HEK293T (cell line): Measurements from ENCODE around the gene RETREG3.

ENCODE experiments used
- ARNT ChIP-seq: fragments of 450-650 bp; IDR thresholded peaks from 2 replicates; pipeline ENCODE4 v1.6.1; 2017; ENCODE audit warnings: mild to moderate bottlenecking
- BHLHE40 ChIP-seq: fragments of 450-650 bp; IDR thresholded peaks from 2 replicates; pipeline ENCODE4 v1.6.1; 2016; ENCODE audit warnings: mild to moderate bottlenecking, moderate library complexity, borderline replicate concordance
- ELF4 ChIP-seq: fragments of 450-650 bp; IDR thresholded peaks from 2 replicates; pipeline ENCODE4 v1.6.1; 2017; ENCODE audit warnings: antibody characterized with exemption
- FOXA1 ChIP-seq: fragments of 450-650 bp; IDR thresholded peaks from 2 replicates; pipeline ENCODE4 v1.6.1; 2016; ENCODE audit warnings: mild to moderate bottlenecking
- FOXK2 ChIP-seq: fragments of 450-650 bp; IDR thresholded peaks from 2 replicates; pipeline ENCODE4 v1.6.1; 2016; ENCODE audit warnings: mild to moderate bottlenecking
- FOXM1 ChIP-seq: fragments of 450-650 bp; IDR thresholded peaks from 2 replicates; pipeline ENCODE4 v1.6.1; 2017; ENCODE audit warnings: mild to moderate bottlenecking, borderline replicate concordance
- HDGF ChIP-seq: fragments of 450-650 bp; IDR thresholded peaks from 2 replicates; pipeline ENCODE4 v1.6.1; 2017; ENCODE audit warnings: antibody characterized with exemption, borderline replicate concordance
- SUZ12 ChIP-seq: fragments of 450-650 bp; IDR thresholded peaks from 2 replicates; pipeline ENCODE4 v1.6.1; 2016; ENCODE audit warnings: mild to moderate bottlenecking
- TARDBP ChIP-seq: fragments of 450-650 bp; IDR thresholded peaks from 2 replicates; pipeline ENCODE4 v1.6.1; 2016

DNA sequence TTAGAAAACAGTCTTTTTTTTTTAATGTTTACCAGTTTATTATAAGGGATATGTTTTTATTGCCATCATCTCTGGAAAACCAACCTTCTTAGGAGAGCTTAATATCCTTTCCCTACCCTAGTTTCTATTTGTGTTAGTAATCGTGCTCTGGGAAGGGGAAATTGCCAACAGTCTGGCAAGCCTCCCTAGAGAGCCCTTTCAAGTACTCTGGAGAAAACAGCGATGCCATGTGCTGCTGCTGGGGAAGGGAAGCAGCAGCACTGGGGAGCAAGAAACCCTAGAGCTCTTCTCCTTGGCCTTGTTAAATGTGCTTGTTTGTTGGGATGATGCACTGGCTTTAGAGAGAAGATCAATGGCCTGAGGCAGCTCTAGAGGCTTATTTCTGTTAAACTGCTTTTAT is 10.3 kb downstream of the RETREG3 start:
- TF ChIP-seq FOXA1 = no peak
- TF ChIP-seq BHLHE40 = no peak
- no peak for TF ChIP-seq ELF4
- no peak for TF ChIP-seq FOXK2
- no peak for TF ChIP-seq TARDBP
- TF ChIP-seq ARNT = no peak
- TF ChIP-seq HDGF = no peak
- no peak for TF ChIP-seq FOXM1
- TF ChIP-seq SUZ12 = no peak
